Stimulated activated CD4-positive, alpha-beta T cell treated with anti-CD3 and anti-CD28 coated beads, Interleukin-4, amount 100 ng/mL, for 1 hour (primary cell): ENCODE results near the gene VEPH1.

Experiments
- DNase-seq: peaks from one replicate; pipeline ENCODE4 v3.0.0-alpha.2; 2020

The VEPH1 gene

DNA sequence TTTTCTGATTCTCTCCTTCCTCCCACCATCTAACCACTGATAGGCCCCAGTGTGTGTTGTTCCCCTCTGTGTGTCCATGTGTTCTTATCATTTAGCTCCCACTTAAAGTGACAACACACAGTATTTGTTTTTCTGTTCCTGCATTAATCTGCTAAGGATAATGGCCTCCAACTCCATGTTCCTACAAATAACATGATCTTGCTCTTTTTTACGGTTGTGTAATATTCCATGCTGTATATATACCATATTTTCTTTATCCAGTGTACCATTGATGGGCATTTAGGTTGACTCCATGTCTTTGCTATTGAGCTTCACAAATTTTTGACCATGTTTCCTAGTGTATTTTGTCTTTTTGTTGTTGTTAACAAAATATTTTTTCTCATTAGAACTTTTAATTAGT lies 30.6 kb downstream of the VEPH1 start:
- no peak for DNase-seq

- DNase-seq = no peak
These were observed 32.2 kb downstream of the VEPH1 start for GRCh38 chr3:157471064-157471463.

- no peak for DNase-seq
These were observed 33.5 kb downstream of the VEPH1 start for GRCh38 chr3:157469561-157470294.

GRCh38 chr3:157467200-157467599 lies 36.0 kb downstream of the VEPH1 start:
- no peak for DNase-seq

GRCh38 chr3:157465741-157466140 lies 37.5 kb downstream of the VEPH1 start:
- DNase-seq = no peak

GRCh38 chr3:157464321-157464720 lies 38.9 kb downstream of the VEPH1 start:
- no peak for DNase-seq

GRCh38 chr3:157463816-157464215 lies 39.4 kb downstream of the VEPH1 start:
- no peak for DNase-seq

GRCh38 chr3:157460253-157460652 lies 43.0 kb downstream of the VEPH1 start:
- DNase-seq = no peak

- DNase-seq = no peak
These were observed 43.5 kb downstream of the VEPH1 start for GRCh38 chr3:157459706-157460105.

GRCh38 chr3:157453824-157454223 lies 49.4 kb downstream of the VEPH1 start:
- no peak for DNase-seq

GRCh38 chr3:157452097-157452496 lies 51.1 kb downstream of the VEPH1 start:
- no peak for DNase-seq

GRCh38 chr3:157447026-157447694 lies 56.1 kb downstream of the VEPH1 start:
- DNase-seq = no peak

GRCh38 chr3:157445857-157446256 lies 57.4 kb downstream of the VEPH1 start:
- DNase-seq = no peak

- DNase-seq = no peak
These were observed 58.4 kb downstream of the VEPH1 start for GRCh38 chr3:157444797-157445184.

DNA sequence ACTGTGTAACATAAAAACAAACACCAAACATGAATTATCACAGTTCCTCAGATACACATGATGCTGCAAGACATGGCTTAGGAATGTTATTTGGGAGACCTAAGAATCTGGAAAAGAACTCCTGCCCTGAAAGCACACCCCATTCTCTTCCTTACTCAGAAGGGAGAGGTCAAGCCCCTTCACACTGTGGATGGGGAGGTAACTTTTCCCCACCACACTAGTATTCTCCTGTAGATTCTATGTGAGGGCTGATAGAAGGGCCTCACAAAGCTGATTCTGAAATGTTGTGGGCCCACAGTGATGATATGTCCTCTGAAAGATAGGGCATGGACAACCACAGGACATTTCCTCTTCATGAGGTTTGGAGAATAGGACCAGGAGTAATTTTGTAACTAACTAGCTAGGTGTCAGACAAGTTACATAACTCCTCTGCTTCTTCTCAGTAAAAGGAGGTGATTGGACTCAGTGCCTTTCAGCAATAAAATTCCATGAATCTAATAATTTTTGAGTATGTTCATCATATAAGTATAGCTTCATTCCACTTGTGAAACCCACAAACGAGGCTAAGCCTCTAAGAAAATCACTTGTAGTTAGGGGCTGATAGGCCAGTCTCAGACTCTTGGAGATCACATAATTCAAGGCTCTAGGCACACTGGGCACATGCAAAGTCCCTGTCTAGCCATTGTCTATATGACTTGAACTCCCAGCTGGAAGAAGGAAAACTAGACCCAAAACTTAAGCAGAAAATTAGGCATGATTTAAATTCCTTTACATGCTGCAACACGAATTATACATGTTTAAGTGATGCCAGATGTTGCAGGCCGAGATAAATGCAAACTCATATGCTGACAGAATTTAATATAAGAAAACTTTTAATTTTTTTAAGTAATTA lies 59.1 kb downstream of the VEPH1 start:
- no peak for DNase-seq

GRCh38 chr3:157442729-157443128 lies 60.5 kb downstream of the VEPH1 start:
- no peak for DNase-seq

DNA sequence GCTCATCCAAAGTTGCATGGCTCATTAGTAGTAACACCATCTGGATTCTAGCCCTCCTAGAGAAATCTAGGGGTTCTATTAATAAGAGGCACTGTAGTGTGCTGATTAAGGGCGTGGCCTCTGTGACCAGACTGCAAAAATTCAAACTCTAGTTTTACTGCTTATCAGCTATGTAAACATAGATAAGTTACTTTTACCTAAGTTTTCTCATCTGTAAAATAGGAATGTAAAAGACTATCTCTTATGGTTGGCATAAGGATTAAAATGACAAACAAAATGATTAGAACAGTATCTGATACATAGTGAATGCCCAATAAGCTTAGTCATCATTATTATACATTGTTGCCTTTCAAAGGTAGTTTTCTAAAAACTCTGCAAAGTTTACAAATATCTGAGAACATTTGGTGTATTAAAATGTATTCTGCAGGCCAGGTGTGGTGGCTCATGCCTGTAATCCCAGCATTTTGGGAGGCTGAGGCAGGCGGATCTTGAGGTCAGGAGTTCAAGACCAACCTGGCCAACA lies 62.1 kb downstream of the VEPH1 start:
- DNase-seq = no peak

DNA sequence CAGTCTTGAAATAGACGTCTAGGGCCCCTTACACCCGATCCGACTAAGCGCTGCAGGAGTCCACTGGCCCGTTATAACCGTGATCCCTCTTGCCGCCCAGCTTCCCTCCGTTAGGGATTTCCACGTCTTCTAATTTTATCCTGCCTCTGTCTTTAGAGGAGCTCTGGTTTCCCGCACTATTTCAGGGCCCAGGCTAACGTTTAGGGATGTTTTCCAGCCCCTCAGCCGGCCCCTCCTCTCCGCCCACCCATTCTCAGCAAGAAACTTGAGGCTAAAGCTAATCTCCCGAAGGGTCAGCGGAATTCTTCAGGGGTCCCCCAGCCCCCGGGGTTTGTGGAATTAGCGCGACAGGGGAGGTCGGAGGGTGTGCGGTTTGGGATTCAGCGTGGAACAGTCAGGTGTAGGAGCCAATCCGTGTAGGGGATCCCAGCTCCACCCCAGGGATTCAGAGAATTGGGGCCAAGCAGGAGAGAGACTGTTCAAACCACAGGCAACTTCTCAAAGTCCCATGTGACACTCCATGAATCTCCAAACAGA lies 65.0 kb downstream of the VEPH1 start:
- no peak for DNase-seq

- DNase-seq = no peak
These were observed 66.5 kb downstream of the VEPH1 start, which contains the start of gene PTX3 for GRCh38 chr3:157436583-157437291. PTX3 (plus strand) TSS chr3:157436850; CDS start chr3:157436934, 84 bp downstream.

DNA sequence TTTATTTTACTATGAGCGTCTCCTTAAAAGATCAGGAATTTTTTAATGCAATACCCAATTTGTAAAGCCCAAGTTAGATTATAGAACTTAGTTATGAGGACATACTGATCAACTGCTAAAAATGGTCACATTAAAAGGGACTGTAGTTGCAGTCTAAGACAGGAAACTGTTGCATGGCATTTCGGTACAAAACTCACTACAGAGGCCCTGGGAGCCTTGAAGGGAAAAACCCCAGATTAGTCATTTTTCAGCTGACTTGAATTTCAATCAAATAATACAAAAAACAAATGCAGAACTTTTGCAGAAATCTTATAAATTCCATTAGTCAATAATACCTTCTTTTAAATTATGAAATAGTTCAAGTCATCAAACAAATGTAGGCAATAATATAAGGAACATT lies 73.5 kb downstream of the VEPH1 start:
- DNase-seq = no peak

GRCh38 chr3:157428853-157429252 lies 74.4 kb downstream of the VEPH1 start:
- no peak for DNase-seq

- DNase-seq = no peak
These were observed 75.3 kb downstream of the VEPH1 start for GRCh38 chr3:157427901-157428300.
